Fibroblast of pulmonary artery (primary cell): ENCODE data around the gene GABRR3.
A peak's percentile ranks its signal among the peaks of the same experiment; 100 is the strongest.

Experiments
- DNase-seq: peaks from one replicate; pipeline ENCODE4 v3.0.0-alpha.2; 2010; ENCODE audit warnings: low read depth
- H3K4me3 ChIP-seq: replicated peaks from 2 replicates; pipeline ENCODE4 v1.5.1; 2011; ENCODE audit warnings: low read depth, mild to moderate bottlenecking, control low read depth, low read length, moderate library complexity
- CTCF ChIP-seq: IDR thresholded peaks from 2 replicates; pipeline ENCODE4 v1.5.1; 2011; ENCODE audit warnings: mild to moderate bottlenecking, control low read depth, low read length, inconsistent platforms; ENCODE audit errors: missing control alignments

The GABRR3 gene

DNA sequence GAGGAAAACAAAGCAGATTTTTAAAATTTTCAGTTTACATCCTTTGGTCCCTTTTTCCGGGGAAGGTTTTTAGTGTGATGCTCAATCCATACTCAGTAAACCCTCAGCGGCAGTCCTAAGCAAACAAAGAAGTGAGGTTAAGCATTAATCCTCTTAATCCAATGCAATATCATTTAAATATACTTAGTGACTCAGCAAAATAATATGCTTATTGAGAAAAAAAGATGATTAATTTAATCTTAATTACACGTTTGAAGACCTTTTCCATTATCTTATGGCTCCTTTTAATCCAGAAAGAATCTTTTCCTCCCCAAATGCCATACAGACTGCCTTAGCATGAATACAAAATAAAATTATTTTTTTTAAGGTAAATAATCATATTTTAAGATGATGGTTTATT is at the start of gene GABRR3:
Gene GABRR3 (minus strand): TSS at position 108 of the 400 bp plus-strand sequence. CDS start 328 bp downstream, outside the sequence.
- no peak for TF ChIP-seq CTCF
- DNase-seq, result no peak
- no peak within 1 kb of the TSS for H3K4me3 ChIP-seq

DNA sequence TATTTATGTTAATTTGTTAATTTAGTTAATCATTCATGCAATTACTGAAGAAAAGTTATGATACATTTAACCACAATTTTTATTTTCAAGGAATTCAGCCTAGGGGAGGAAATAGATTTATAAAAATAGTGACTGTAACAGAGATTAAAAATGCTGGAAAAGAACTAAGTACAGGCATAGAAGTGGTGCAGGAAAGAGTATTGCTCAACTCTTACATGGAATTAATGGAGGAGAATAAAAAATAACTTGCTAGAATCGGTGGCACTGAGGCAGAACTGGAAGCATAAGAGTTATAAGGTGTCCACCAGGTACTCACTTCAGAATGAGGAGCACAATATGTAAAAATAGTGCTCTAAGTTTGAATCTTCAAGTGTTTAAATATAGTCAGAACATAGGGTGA is 38.4 kb upstream of the GABRR3 start:
- TF ChIP-seq CTCF, result no peak
- no peak overlapping the region for H3K4me3 ChIP-seq
- DNase-seq, result no peak

GRCh38 chr3:98070840-98071239 is 35.7 kb upstream of the GABRR3 start:
- no peak for DNase-seq
- no peak overlapping the region for H3K4me3 ChIP-seq
- TF ChIP-seq CTCF, result no peak

- H3K4me3 ChIP-seq, result no peak overlapping the region
- no peak for DNase-seq
- peak; percentile 5 for TF ChIP-seq CTCF
Measured at GRCh38 chr3:98068824-98069223, 33.7 kb upstream of the GABRR3 start.

GRCh38 chr3:98058244-98058960 is 23.3 kb upstream of the GABRR3 start:
- TF ChIP-seq CTCF, result no peak
- DNase-seq, result no peak
- H3K4me3 ChIP-seq, result no peak overlapping the region

GRCh38 chr3:98057631-98058030 is 22.5 kb upstream of the GABRR3 start:
- TF ChIP-seq CTCF, result no peak
- DNase-seq, result no peak
- H3K4me3 ChIP-seq, result no peak overlapping the region

GRCh38 chr3:98056035-98056434 is 20.9 kb upstream of the GABRR3 start:
- TF ChIP-seq CTCF, result no peak
- H3K4me3 ChIP-seq, result no peak overlapping the region
- no peak for DNase-seq
